ENCODE data around the gene TRIM40.

- TF ChIP-seq FOXM1 (CRISPR knock-in tag; IDR thresholded peaks at IDR 0.05) (no peak), PHB2 (IDR thresholded peaks at IDR 0.05; ENCODE audit: partially characterized antibody) (no peak), ZSCAN29 (CRISPR knock-in tag; conservative IDR thresholded peaks at IDR 0.05) (no peak), POLR2A (IDR thresholded peaks at IDR 0.05; ENCODE audit: insufficient read depth in 1 of 2, low read depth in 2 of 2, low read length in 2 of 2) (no peak), HNF4A (CRISPR knock-in tag; IDR thresholded peaks at IDR 0.05) (no peak), POLR2AphosphoS5 (IDR thresholded peaks at IDR 0.05; ENCODE audit: low read depth, low read length) (no peak), ZNF850 (CRISPR knock-in tag; conservative IDR thresholded peaks at IDR 0.05) (no peak), EZH2 (conservative IDR thresholded peaks at IDR 0.05; ENCODE audit: low read depth, low read length) (no peak), SP1 (IDR thresholded peaks at IDR 0.05) (no peak), SP1 (CRISPR knock-in tag; IDR thresholded peaks at IDR 0.05) (no peak), ZNF33B (CRISPR knock-in tag; IDR thresholded peaks at IDR 0.05) (no peak), REST (IDR thresholded peaks at IDR 0.05; ENCODE audit: borderline replicate concordance in 1 of 2, low read depth in 1 of 2, low read length in 2 of 2) (no peak), CTCF (CRISPR knock-in tag; IDR thresholded peaks at IDR 0.05) (no peak), CSRNP2 (CRISPR knock-in tag; conservative IDR thresholded peaks at IDR 0.05; ENCODE audit: low read depth) (no peak)
Observed at GRCh38 chr6:30147096-30147495, 11.2 kb downstream of the TRIM40 start.

All from HepG2 (cell line).